ENCODE measurements around the gene HS3ST4. TPM values are rescaled to one million over a fixed set of nuclear protein-coding genes. Genes with fewer than 3 reads are reported as not detected.
"Not testable (repeated sequence)": the region's sequence is repeated elsewhere in the genome, so short reads cannot be mapped to it uniquely, and the experiment has no call there.

The HS3ST4 gene
- polyA plus RNA-seq, 4 donors, result 0.39 to 0.49 (median 0.47) TPM

- no peak for DNase-seq (ENCODE audit: low read depth in 4 of 4, low spot score in 3 of 4)
Measured at GRCh38 chr16:25729188-25729915, 37.6 kb downstream of the HS3ST4 start.

DNA sequence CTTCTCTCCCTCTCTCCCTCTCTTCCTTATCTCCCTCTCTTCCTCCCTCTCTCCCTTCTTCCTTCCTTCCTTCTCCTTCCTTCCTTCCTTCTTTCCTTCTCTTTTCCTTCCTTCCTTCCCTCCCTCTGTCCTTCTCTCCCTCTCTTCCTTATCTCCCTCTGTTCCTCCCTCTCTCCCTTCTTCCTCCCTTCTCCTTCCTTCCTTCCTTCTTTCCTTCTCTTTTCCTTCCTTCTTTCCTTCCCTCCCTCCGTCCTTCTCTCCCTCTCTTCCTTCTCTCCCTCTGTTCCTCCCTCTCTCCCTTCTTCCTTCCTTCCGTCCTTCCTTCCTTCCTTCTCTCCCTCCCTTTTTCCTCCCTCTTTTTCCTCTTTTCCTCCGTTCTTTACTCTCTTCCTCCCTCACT is 38.6 kb downstream of the HS3ST4 start:
- no peak for DNase-seq (ENCODE audit: low read depth in 4 of 4, low spot score in 3 of 4)

- no peak for DNase-seq (ENCODE audit: low read depth in 4 of 4, low spot score in 3 of 4)
Measured at GRCh38 chr16:25734430-25735385, 42.9 kb downstream of the HS3ST4 start.

GRCh38 chr16:25735645-25736044 is 43.9 kb downstream of the HS3ST4 start:
- DNase-seq (ENCODE audit: low read depth in 4 of 4, low spot score in 3 of 4), result no peak

- peak in 2 of 4 donors; percentile 1 to 6 for DNase-seq (ENCODE audit: low read depth in 4 of 4, low spot score in 3 of 4)
Measured at GRCh38 chr16:25747160-25747758, 55.5 kb downstream of the HS3ST4 start.

- DNase-seq (ENCODE audit: low read depth in 4 of 4, low spot score in 3 of 4), result no peak
Measured at GRCh38 chr16:25748092-25748654, 56.4 kb downstream of the HS3ST4 start.

- DNase-seq (ENCODE audit: low read depth in 4 of 4, low spot score in 3 of 4), result no peak
Measured at GRCh38 chr16:25750488-25751216, 58.9 kb downstream of the HS3ST4 start.

DNA sequence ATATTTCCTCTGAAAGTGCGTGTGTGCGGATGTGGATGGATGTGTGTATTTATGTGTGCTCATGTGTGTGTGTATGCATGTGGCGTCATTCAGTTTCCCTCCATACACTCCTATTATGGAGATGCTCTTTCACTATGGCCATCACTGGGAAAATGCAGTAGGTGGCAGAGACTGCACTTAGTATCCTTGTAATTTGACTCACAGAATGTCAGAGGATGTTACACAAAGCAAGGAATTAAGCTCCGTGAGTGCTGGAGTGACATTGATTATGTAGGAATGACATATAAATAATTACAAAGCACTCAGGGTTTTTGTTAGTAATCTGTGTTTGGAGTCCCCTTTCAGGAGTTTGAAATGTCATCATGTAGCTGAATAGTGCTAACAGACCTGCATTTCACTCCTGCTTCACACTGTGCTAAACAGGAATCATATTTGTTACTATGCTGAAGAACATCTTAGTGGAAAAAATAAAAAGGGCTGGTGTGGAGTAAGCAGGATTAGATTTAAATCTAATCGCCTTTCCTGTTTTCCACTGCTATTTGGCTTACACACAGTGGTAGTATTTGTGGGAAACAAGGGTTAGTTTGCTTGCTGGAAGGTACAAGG is 59.6 kb downstream of the HS3ST4 start:
- no peak for DNase-seq (ENCODE audit: low read depth in 4 of 4, low spot score in 3 of 4)

- DNase-seq (ENCODE audit: low read depth in 4 of 4, low spot score in 3 of 4), result no peak
Measured at GRCh38 chr16:25764466-25764865, 72.7 kb downstream of the HS3ST4 start.

DNA sequence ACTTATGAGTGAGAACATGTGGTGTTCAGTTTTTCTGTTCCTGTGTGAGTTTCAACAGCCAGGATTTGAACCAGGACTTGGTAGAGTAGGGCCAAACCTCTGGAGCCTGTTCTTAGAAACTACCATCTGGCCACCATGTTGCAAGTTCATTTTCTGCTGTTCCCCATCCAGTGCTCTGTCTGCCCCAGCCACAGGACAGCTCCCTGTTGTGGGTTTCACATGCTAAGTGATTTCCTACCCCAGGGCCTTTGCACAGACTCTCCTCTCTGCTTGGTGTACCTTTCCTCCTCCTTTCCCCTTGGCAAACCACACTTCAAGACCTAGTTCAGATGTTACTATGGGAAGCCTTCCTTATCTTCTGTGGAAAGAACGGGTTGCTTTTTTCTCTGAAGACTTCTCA is 79.5 kb downstream of the HS3ST4 start:
- no peak for DNase-seq (ENCODE audit: low read depth in 4 of 4, low spot score in 3 of 4)

DNA sequence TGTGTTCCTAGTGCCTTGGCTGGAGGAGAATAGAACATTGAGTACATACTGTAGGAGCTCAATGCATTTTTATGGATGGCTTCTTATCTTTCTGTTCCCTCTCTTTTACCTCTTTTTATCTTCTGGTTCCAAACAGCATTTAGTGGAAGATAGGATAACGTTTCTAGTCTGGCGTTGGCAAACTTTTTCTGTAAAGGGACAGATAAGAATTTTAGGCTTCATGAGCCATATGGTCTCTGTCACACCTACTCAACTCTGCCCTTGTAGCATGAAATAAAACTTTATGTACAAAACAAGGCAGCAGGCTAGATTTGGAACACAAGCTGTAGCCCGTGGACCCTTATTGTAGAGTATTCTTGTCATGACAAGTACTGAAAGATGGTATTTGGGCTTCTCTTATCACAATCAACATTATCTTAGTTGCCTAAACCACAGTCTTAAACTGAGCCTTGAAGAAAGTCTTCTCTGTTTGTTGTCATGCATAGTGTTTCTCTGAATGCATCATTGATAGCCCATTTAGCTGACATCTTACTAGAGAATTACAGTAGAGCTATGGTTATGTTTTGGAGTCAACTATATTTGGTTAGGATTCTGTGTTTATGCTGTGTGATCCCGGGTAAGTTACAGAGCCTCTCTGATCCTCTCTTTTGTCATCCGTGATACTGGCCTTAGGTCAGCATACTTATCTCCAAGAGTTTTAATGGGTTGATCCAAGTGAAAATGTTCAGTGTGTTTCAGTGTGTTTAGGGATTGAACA is 80.2 kb downstream of the HS3ST4 start:
- DNase-seq (ENCODE audit: low read depth in 4 of 4, low spot score in 3 of 4), result no peak

GRCh38 chr16:25776214-25776613 is 84.5 kb downstream of the HS3ST4 start:
- not testable (repeated sequence) for DNase-seq (ENCODE audit: low read depth in 4 of 4, low spot score in 3 of 4)

DNA sequence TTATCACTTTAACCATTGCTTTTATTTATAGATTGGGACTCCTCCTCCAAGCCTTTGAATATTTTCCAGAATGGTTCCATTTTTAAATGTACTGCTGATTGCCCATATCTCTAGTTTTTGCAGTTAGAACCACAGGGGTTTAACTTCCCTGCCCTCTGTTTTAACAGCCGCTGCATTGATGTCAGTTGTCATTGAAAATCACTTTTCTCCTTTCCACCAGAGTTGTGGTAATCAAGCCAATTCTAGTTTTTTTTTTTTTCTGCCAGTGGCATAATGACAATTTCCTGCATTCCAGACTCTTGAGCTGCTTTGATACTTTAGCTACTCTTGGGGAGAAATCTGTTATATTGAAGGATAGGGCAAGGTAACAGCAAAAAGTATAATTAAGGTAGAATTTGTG is 91.5 kb downstream of the HS3ST4 start:
- no peak for DNase-seq (ENCODE audit: low read depth in 4 of 4, low spot score in 3 of 4)

DNA sequence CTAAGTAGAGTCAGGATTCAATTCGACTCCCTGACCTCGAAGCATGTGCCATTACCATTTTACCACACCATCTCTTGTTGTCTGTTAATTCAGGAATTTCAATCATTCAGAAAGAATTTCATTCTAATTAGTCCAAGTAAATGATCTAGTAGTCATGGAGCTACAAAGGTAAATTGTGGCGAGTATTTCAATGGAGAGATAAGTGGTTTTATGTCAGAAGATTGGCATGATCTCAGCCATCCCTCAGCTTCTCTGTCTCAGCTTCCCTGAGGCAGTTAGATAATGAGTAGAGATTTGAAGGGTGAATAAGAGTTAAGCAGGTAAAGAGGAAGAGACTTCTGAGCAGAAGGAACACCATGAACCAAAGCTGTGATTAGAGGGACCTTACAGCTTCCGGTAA is 93.6 kb downstream of the HS3ST4 start:
- DNase-seq (ENCODE audit: low read depth in 4 of 4, low spot score in 3 of 4), result no peak

- DNase-seq (ENCODE audit: low read depth in 4 of 4, low spot score in 3 of 4), result no peak
Measured at GRCh38 chr16:25786748-25787147, 95.0 kb downstream of the HS3ST4 start.

- no peak for DNase-seq (ENCODE audit: low read depth in 4 of 4, low spot score in 3 of 4)
Measured at GRCh38 chr16:25788637-25789036, 96.9 kb downstream of the HS3ST4 start.

GRCh38 chr16:25796239-25796638 is 104.5 kb downstream of the HS3ST4 start:
- no peak for DNase-seq (ENCODE audit: low read depth in 4 of 4, low spot score in 3 of 4)

DNA sequence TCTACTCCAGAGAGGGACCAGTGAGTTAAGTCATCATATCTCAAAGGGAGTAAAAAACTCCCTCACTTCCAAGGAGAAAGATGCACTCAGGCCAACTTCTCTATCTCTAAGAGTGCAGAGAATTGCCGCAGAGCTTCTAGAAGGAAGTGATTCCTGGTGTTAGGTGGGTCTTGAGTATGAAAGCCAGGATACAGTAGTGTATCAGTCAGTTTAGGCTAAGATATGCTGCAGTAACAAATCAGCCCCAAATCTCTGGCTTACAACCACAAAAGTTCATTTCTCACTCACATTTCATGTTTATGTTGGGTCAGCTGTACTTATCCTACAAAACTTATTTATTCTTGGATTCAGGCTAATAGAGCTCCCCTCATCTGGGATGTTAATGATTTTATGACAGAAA is 106.3 kb downstream of the HS3ST4 start:
- no peak for DNase-seq (ENCODE audit: low read depth in 4 of 4, low spot score in 3 of 4)

- no peak for DNase-seq (ENCODE audit: low read depth in 4 of 4, low spot score in 3 of 4)
Measured at GRCh38 chr16:25799816-25800215, 108.1 kb downstream of the HS3ST4 start.

Measured in left renal pelvis (tissue), 4 donors.